HG03457 (cell line): ENCODE data around the gene EIPR1.
"Not testable (repeated sequence)": the region's sequence is repeated elsewhere in the genome, so short reads cannot be mapped to it uniquely, and the experiment has no call there.

Experiments
- ATAC-seq: cut with Tn5 transposase; IDR thresholded peaks from one replicate; pipeline ENCODE4 v1.9.1; 2021; ENCODE audit warnings: moderate number of reproducible peaks; ENCODE audit not compliant: unreplicated experiment

The EIPR1 gene

DNA sequence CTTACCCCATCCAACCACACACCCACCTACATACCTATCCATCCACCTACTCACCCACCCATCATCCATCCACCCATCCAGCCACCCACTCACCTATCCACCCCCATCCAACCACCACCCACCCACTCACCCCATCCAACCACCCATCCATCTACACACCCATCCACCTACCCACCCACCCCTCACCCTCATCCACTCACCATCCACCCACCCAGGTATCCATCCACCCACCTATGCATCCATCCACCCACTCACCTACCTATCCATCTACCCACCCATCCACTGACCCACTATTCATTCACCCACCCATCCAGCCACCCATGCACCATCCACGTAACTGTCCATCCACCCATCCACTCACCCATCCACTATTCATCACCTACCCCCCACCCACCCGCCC, 194.8 kb downstream of the EIPR1 start:
- no peak for ATAC-seq

DNA sequence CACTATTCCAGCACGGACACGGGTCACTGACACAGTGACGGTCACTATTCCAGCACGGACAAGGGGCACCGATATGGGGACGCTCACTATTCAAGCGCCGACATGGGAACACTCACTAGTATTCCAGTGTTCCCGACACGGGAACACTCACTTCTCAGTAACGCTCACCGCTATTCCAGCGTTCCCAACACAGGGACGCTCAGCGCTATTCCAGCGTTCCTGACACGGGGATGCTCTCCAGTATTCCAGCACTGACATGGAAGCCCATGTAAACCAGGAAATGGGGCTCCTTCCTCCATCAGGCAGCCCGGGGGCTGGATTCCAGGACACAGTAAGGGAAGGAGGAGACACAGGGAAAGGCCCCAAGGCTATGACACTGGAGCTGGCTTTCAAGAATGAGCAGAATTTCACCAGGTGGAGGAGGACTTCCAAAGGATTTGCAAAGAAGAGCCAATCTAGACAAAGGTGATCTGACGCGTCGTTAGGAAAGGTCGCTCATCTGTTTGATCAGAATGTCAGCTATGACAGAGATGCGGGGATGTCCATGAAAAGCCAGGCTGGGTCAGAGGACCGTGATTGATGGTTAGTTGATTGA, 196.1 kb downstream of the EIPR1 start:
- ATAC-seq = no peak

DNA sequence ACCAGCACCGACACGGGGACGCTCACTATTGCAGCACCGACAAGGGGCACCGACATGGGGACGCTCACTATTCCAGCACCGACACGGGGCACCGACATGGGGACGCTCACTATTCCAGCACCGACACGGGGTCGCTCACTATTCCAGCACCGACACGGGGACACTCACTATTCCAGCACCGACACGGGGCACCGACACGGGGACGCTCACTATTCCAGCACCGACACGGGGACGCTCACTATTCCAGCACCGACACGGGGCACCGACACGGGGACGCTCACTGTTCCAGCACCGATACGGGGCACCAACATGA, 196.8 kb downstream of the EIPR1 start:
- ATAC-seq = not testable (repeated sequence)

DNA sequence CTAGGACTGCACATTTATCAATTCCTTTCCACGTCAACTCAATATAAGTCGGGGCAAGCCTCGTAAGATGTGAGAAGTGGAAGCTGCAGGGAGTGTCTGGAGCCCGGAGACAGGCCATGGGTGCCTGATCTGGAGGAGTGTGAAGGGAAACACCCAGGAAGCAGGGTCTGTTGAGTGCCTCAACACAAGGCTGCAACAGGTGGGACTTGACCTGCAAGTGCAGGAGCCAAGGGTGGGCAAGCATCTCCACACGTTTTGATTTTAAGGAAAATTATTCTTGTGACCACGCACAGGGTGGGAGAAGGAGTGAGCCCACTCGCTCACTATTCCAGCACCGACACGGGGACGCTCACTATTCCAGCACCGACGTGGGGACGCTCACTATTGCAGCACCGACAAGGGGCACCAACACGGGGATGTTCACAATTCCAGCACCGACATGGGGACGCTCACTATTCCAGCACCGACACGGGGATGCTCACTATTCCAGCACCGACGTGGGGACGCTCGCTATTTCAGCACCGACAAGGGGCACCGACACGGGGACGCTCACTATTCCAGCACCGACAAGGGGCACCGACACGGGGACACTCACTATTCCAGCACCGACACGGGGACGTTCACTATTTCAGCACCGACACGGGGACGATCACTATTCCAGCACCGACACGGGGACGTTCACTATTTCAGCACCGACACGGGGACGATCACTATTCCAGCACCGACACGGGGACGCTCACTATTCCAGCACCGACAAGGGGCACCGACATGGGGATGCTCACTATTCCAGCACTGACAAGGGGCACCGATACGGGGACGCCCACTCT, 197.3 kb downstream of the EIPR1 start:
- no peak for ATAC-seq

DNA sequence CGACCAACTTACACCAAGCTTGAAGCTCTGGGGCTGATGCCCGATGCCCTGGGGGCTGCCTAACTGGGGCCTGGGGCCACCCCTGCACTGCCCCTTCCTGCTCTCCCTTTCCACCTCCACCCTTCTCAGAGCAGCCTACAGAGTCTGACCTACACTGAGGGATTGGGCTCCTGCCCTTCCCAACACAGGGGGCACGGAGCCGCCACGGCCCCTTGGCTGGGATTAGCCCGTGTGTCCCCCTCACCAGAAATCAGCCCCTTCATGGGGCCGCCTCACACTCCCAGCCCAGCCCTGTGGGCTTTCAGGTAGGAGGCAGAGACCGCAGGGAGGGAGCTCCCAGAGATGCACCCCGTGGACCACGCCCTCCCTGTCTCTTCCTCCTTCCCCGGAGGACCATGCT, 198.0 kb downstream of the EIPR1 start:
- ATAC-seq = no peak

DNA sequence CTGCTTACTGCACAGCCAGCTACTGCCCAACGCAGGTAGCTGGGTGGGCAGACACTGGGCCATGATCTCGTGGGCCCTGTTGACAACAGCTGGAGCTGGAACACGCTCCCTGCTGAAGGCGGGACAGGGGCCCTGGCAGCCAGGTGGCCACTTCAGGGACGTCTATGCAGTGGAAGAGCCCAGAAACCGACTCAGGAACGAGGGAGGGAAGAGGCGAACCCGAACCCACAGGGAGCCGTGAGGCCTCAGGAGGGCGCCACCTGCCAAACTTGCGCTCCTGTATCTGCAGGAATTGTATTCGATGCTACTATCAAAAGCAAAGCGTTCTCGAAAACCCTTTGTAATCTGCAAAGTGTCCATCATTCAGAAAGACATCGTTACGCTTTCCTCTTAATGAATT, 198.4 kb downstream of the EIPR1 start:
- ATAC-seq = no peak

DNA sequence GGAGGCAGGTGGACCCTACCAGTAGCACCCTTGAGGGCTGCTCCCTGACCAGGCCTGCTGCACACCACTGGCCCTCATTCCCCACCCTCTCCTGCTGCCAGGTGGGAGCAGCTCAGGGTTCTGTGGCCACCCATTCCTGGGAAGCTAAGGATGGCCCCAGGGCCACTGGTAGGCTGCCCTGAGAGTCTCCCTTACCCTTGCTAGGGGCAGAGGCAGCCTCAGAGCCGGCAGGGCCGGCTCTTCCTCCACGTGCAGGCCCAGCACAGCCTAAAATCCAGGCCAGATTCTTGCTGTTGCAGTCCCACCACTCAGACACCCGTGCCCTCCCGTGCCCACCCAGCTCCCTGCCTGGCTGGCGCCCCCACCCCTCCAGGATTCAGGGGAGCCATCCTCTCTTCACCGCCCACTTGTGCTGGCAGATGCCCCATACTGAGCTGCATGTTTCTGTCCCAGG, 199.0 kb downstream of the EIPR1 start:
- ATAC-seq = no peak

DNA sequence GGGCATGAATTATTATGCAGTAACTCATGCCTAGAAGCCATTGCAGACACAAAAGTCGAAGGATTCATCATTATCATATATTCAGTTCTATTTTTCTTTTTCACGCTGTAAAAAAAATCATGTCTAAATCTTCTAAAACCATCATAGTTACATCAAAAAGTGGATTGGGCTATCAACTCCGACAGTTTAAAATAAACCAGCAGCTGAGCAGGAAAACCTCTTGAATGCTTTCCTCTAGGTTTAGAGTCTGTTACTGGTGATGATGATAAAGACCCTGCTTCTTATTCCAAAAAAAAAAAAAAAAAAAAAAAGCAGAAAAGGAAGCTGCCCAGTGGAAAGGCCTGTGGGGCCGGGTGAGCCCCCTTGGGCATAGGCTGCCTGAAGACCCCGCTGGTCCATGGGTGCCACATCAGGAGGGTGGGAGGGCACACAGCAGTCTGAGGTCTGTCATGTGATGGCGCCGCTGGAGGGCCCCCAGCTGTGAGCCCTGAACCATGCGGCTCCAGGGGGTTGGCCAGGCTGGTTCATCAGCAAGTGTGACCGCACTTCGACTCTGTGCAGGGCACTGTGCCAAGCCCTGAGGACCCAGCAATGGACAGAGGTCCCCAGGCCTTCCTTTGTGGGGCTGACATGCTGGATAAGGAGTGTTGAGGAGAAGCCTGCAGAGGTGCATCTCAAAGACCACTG, 199.6 kb downstream of the EIPR1 start:
- no peak for ATAC-seq

DNA sequence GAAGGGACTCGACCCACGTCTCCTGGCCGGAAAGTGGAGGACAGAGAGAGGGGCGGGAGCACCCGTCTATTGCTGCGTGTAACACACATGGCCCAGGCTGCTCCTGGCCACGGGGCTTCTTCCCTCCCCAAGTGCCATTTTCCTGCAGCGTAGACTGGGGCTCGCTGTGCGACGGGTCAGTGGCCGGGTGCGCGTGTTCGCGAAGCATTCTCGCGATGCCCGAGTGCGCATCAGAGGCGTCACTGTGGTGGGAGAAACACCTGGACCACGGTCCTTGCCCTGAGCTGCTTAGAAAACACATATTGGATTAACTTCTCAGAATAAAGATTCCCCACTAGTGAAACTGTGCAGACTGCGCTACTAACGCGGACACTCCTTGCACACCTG, 200.8 kb downstream of the EIPR1 start:
- no peak for ATAC-seq

DNA sequence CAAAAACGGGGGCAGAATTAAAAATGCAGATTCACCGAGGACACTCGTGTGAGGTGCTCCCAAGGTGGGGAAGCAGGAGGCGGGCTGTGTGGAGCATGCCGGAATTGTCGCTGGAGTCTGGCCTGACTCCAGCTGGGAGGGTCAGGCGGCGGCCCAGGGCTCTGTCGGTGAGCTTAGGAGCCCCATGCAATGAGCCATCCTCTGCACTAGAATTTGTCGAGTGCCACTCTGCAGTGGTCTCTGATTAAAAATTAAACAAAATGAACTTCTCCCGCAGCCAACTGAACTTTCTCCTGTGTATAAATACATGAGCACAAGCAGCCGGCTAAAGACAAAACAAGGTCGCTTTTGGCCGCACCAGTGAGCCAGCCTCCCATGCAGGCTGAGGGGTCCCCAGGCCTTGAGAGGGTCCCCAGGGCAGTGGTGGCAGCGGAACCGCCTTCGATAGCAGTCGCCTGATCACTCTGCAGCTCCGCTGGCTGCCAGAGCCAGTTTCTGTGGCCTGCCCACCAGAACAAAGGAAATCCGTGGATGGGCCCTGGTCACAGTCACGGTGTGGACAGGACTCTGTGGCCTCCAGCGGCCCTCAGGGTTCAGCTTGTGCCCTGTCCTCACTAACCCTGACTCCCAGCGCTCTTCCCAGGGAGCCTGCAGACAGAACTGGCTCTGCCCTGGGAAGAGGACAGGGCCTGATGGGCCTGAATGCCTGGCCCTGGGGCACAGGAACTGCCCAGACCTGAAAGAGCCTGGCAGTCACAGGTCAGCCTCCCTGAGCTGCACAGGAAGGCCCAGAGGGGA, 201.3 kb downstream of the EIPR1 start:
- no peak for ATAC-seq

DNA sequence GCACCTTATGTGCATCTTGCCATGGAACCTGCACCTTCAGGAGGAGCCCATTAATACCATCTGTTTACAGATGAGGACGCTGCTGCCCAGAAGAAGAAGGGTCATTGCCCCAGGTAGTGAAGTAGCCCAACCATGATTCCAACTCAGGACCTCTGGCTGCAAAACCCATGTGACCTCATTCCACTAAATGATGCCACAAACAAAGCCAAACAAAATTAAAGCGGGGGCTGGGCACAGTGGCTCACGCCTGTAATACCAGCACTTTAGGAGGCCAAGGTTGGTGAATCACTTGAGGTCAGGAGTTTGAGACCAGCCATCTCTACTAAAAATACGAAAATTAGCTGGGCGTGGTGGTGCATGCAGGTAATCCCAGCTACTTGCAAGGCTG, 202.1 kb downstream of the EIPR1 start:
- ATAC-seq = no peak

DNA sequence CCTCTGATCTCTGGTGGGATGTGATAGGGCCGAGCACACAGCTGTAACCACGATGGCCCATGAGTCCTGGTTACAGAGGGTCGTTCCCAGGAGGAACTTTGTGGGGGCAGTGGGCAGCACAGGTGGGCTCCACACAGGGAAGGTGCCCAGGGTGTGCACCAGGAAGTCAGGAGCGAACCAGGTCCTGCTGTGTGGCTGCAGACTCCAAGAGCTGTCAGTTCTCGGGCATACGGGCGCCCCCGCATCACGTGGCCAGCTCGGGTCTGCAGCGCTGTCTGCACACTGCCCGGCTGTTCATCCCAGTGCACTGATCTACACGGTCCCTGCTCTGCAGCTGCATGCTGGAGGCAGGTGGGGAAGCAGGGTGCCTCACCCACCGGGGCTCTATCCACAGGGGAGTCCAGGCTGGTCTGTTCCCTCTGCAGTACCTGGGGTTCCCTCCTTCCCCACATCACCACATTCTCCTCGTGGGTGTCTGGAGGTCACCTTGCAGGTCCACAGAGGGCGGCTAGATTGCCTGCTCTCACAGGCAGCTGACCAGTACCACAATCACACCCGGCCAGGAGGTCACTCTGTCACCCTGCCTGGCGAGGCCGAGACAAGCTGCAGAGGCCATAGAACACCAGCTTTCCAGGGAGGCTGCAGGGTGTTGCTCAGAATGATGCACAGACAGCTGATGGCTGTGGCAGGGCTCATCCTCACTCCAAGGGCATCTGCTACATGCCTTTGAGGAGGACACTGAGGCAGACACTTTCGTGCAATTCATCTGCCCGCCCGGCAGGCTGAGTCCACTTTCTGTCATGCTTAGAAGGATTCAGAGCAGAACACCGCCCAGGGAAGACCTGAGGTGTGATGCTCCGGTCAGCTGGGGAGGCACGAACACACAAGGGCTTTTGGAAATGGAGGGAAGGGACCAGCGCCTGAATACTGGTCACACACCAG, 202.7 kb downstream of the EIPR1 start:
- no peak for ATAC-seq

DNA sequence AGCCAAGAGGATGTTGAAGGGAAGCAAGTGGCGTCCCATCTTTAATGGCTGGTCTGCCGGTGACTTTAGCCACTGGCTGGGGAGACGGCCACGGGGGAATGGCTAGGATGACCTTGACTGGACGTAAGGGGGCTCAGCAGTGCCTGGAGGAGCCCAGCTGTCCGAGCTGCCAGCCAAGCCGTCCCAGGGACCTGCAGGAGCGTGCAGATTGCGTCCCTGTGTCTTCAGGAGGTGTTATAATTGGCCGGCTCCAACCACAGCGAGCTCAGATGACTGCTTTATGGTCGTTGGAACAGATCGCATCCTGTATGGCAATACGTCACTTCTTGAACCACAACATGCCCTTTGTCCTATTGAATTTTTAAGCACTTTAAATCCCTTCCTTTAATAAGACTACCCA, 204.6 kb downstream of the EIPR1 start:
- ATAC-seq = no peak

DNA sequence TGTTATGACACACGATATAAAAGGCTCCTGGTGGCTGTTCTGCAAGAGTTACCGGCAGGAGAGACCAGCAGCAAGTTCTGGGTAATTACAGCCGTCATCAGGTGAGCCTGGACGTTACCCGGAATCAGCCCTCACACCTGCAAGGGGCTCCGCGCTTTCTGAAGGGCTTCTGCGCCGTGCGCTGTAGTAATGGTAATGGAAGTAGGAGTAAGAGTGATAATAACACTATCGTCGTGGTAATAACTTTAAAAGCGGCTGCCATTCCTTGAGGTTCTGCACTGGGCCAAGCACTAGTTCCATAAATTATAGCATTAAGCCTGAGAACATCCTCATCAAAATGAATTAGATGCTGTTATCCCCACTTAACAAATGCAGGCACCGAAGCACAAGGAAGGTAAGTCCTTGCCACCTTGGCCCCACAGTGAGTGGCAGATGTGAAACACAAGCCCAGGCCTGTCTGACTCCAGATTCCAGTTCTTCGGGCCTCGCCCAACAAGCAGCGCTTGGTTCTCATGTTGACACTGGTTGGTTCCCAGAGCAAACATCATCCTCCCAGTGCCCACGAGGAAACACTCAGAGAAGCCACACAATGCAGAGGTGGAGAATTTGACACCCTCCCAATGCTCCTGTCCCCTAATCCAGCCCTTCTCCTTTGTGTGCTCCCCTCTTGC, 205.2 kb downstream of the EIPR1 start:
- ATAC-seq = no peak

DNA sequence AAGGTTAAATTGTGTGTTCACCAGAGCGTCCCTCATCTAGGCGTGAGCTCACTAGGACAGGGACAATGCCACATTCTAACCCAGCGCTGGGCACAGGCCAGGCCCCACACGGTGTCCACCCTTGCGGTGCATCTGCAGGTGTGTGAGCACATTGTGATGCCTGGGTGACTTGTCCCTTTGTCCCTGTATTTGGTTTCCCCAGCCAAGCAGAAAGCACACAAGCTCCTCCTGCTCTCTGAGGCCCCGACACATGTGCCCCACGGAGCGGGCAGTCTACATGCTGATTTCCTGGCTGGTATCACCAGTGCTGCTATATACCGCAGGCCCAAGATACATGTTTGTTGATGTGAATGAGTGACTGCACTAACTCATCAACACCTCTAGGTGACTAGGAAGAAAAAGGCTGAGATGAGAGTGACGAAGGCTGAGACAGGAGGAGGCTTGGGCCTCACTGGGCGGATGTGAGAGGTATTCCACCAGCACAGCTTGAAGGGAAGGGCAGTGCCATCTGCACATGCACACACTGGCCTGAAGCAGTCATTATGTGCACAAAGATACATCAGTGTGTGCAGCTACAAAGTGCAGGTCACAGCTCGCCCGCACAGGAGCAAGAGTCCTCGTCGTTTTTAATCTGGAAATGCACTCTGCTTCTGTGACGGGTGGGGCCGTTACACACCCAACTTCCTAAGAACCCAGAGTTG, 205.9 kb downstream of the EIPR1 start:
- no peak for ATAC-seq

DNA sequence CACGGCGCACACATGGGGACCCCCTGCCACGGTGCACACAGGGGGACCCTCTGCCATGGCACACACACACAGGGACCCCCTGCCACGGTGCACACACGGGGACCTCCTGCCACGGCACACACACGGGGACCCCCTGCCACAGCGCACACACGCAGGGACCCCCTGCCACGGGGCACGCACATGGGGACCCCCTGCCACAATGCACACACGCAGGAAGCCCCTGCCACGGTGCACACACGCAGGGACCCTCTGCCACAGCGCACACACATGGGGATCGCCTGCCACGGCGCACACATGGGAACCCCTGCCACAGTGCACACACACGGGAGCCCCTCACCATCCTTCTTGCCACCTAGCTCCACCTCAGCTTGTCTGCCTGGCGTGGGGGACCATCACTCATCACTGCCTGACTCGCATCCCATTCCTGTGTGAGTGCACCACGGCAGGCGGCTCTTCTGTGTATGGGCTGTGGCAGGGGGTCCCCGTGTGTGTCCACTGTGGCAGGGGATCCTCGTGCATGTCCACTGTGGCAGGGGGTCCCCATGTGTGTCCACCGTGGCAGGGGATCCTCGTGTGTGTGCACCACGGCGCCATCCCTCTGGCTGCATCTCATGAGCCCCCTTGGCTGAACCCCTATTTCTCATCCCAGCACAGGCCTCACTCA, 206.7 kb downstream of the EIPR1 start:
- no peak for ATAC-seq

DNA sequence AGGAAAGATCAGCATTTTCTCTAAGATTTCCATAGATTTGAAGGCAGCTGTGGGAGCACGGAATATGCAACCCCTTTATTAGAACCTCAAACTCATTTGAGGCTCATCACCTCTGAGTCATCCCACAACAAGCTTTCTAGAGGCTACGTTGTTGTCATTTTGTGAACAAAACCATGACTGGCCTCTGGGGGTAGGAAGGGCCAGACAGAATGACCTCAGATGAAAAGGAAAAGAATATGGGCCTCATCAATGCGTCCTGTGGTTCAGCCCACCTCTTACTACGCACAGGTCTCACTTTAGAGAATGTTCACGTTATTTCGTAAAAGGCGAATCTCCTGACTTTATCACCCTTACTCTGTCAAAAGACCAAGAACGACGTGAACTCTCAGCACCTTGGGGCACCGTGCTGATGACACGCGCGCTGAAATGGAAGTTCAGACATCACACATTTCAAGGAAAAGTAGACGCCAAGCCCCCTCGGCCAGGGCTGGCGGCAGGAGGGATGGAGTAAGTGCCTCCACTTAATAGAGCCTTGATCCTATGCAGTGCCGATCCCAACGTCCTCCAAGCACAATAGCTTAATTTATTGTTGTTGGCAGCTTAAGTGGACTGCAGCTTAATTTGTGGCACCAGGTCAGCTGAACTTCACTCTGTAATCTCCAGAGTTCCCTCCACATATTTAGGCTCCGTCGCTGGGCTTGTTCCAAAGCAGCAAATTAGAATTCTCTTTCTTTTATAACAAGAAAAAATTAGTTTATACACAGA, 208.3 kb downstream of the EIPR1 start:
- no peak for ATAC-seq
